HL-60 (cell line): ENCODE data around the gene ADSS1.

Source experiments
- DNase-seq, 2 experiments: peaks; one replicate each; pipeline ENCODE4 v3.0.0-alpha.2; 2010 to 2020; ENCODE audit warnings: low read depth in 1 of 2, low spot score in 1 of 2
- H3K27ac ChIP-seq: fragments of 250-450 bp; sonication (Bioruptor Pico); replicated peaks from 2 replicates; pipeline ENCODE4 v1.5.1; 2020; ENCODE audit warnings: mild to moderate bottlenecking, moderate library complexity
- H3K27me3 ChIP-seq: fragments of 250-450 bp; sonication (Bioruptor Pico); 2 replicates; pipeline ENCODE4 v1.5.1; 2021; ENCODE audit warnings: mild to moderate bottlenecking, moderate library complexity; ENCODE audit not compliant: insufficient read depth, poor library complexity, severe bottlenecking
- H3K4me3 ChIP-seq: replicated peaks from 2 replicates; pipeline ENCODE4 v1.5.1; 2011; ENCODE audit warnings: mild to moderate bottlenecking, control low read depth, low read length; ENCODE audit not compliant: insufficient read depth
- CTCF ChIP-seq: IDR thresholded peaks from one replicate; pipeline ENCODE4 v1.5.1; 2011; ENCODE audit warnings: low read length, control low read depth, inconsistent platforms; ENCODE audit not compliant: insufficient read depth
- GABPA ChIP-seq: IDR thresholded peaks from 2 replicates; pipeline ENCODE4 v1.6.1; 2012; ENCODE audit warnings: low read depth
- POLR2AphosphoS5 ChIP-seq: IDR thresholded peaks from 2 replicates; pipeline ENCODE4 v1.6.1; 2012; ENCODE audit warnings: low read depth
- REST ChIP-seq: IDR thresholded peaks from 2 replicates; pipeline ENCODE4 v1.6.1; 2012; ENCODE audit warnings: low read depth; ENCODE audit not compliant: insufficient replicate concordance
- SPI1 ChIP-seq: IDR thresholded peaks from 2 replicates; pipeline ENCODE4 v1.6.1; 2012; ENCODE audit warnings: low read depth, mild to moderate bottlenecking, borderline replicate concordance

ADSS1 gene

GRCh38 chr14:104695660-104696000, 28.4 kb upstream of the ADSS1 start:
- H3K27ac ChIP-seq = no peak overlapping the region
- DNase-seq = no peak
- no peak for TF ChIP-seq POLR2AphosphoS5
- TF ChIP-seq CTCF = no peak
- no peak for TF ChIP-seq REST
- TF ChIP-seq GABPA = no peak
- no peak for TF ChIP-seq SPI1

GRCh38 chr14:104696671-104697316, 27.2 kb upstream of the ADSS1 start:
- Histone ChIP-seq H3K27me3 (no peaks in the 10 kb centered on the region), H3K27ac (no peak overlapping the region), H3K4me3 (no peak overlapping the region)
- DNase-seq = no peak
- no peak for TF ChIP-seq SPI1
- no peak for TF ChIP-seq POLR2AphosphoS5
- TF ChIP-seq REST = no peak
- no peak for TF ChIP-seq GABPA
- TF ChIP-seq CTCF = no peak

More at GRCh38 chr14:104695660-104696000, 28.4 kb upstream of the ADSS1 start:
- Histone ChIP-seq H3K27me3 (no peaks in the 10 kb centered on the region), H3K4me3 (no peak overlapping the region)

GRCh38 chr14:104697317-104697703, 26.7 kb upstream of the ADSS1 start:
- Histone ChIP-seq H3K4me3 (no peak overlapping the region), H3K27me3 (no peaks in the 10 kb centered on the region), H3K27ac (no peak overlapping the region)
- no peak for TF ChIP-seq GABPA
- TF ChIP-seq POLR2AphosphoS5 = no peak
- TF ChIP-seq CTCF = no peak
- no peak for TF ChIP-seq REST
- TF ChIP-seq SPI1 = no peak
- no peak for DNase-seq
